ENCODE results near the gene BIN1. TPM values are rescaled to one million over a fixed set of nuclear protein-coding genes. Genes with fewer than 3 reads are reported as not detected.

Gene BIN1
- total RNA-seq, 1 experiment from 2014 or later = 58.6 TPM

- no peaks in the 10 kb centered on the region for H3K36me3 ChIP-seq (ENCODE audit: control insufficient read depth, insufficient read depth, low read length)
- in situ Hi-C loops (cut with HindIII; ENCODE audit: low pct_unique_long_range_greater_than_20kb, low sequenced_read_pairs) = no loop called here
- DNase-seq (ENCODE audit: low read depth, low spot score) (no peak), ATAC-seq (no peak)
- CTCF ChIA-PET = no interaction called here
- intact Hi-C loops (cut with micrococcal nuclease; ENCODE audit: unreplicated experiment) = no loop called here
- H3K27ac ChIP-seq (ENCODE audit: low read length) = no peak overlapping the region
- H3K27me3 ChIP-seq (ENCODE audit: control insufficient read depth, insufficient read depth, low read length) = peaks cover 4% of the 10 kb centered on the region; the same call in 1 of the 2 replicates
- no peak overlapping the region for H3K4me3 ChIP-seq (ENCODE audit: low read depth in 2 of 2, low read length in 2 of 2)
- no peaks in the 10 kb centered on the region for H3K9me3 ChIP-seq (ENCODE audit: control insufficient read depth, insufficient read depth, low read depth, low read length)
- BruUV-seq (replicated peaks) = no TSS peak
- no peaks in the 10 kb centered on the region for H3K4me1 ChIP-seq (ENCODE audit: control insufficient read depth, insufficient read depth, low read length)
- TF ChIP-seq TCF7L2 (IDR thresholded peaks at IDR 0.05; ENCODE audit: low read depth, low read length) (no peak), CTCF (IDR thresholded peaks at IDR 0.05) (no peak), SIN3A (IDR thresholded peaks at IDR 0.05; ENCODE audit: borderline replicate concordance, insufficient read depth, low read depth, low read length) (no peak), REST (IDR thresholded peaks at IDR 0.05; ENCODE audit: insufficient read depth in 1 of 2, low read depth in 2 of 2, low read length in 1 of 2) (no peak), POLR2AphosphoS5 (IDR thresholded peaks at IDR 0.05; ENCODE audit: low read depth, low read length) (no peak)
- POLR2A ChIA-PET = no interaction called here
Measured at GRCh38 chr2:126998486-126998885, 108.5 kb downstream of the BIN1 start.

Other genes with a start within 250 kb of the BIN1 start
- gene TEX51, start 208.3 kb downstream of the BIN1 start, total RNA-seq (2021; ENCODE audit: unreplicated experiment) = not detected
- gene CYP27C1, start 113.1 kb upstream of the BIN1 start, total RNA-seq (2021; ENCODE audit: unreplicated experiment) = 5.7 TPM
- 38.0 TPM for gene ERCC3, start 187.0 kb upstream of the BIN1 start, total RNA-seq (2021; ENCODE audit: unreplicated experiment)

Measured in Panc1 (cell line).